ENCODE results near the gene SLC6A19.

- TF ChIP-seq CTCF (IDR thresholded peaks at IDR 0.05; ENCODE audit: insufficient read depth, low read length, poor library complexity, severe bottlenecking) (no peak), EZH2phosphoT487 (conservative IDR thresholded peaks at IDR 0.05; ENCODE audit: low read length) (no peak)
These were observed 26.4 kb upstream of the SLC6A19 start for GRCh38 chr5:1175015-1175414.

Measured in SU-DHL-6 (cell line).